MM.1S (cell line): ENCODE data around the gene STAG1.
"Not testable (repeated sequence)": the region's sequence is repeated elsewhere in the genome, so short reads cannot be mapped to it uniquely, and the experiment has no call there.

Experiments used
- EZH2 ChIP-seq: fragments of 300-600 bp; sonication (generic); optimal IDR thresholded peaks from 2 replicates; pipeline ENCODE3; 2017; ENCODE audit warnings: low read depth, mild to moderate bottlenecking, antibody characterized with exemption, low read length, mixed read lengths
- EZH2phosphoT487 ChIP-seq: fragments of 300-600 bp; sonication (generic); IDR thresholded peaks from 2 replicates; pipeline ENCODE4 v1.6.1; 2018; ENCODE audit warnings: antibody characterized with exemption, low read length
- TF ChIP-seq, protein P1 (sequence below): fragments of 300-600 bp; sonication (generic); IDR thresholded peaks from 2 replicates; pipeline ENCODE4 v1.5.1; 2016; ENCODE audit warnings: antibody characterized with exemption, low read length, mixed read lengths

DNA sequence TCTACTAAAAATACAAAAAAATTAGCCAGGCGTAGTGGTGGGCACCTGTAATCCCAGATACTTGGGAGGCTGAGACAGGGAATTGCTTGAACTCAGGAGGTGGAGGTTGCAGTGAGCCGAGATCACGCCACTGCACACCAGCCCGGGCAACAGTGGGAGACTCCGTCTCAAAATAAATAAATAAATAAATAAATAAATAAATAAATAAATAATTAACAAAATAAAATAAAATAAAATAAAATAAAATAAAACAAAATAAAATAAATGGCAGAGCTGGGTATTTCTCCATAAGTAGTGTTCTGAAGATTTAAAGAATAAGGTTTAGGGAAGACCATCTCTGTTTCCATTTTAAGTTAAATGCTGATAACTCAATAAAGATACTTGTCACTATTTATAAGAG lies 376.4 kb downstream of the STAG1 start:
- TF ChIP-seq, protein P1, sequence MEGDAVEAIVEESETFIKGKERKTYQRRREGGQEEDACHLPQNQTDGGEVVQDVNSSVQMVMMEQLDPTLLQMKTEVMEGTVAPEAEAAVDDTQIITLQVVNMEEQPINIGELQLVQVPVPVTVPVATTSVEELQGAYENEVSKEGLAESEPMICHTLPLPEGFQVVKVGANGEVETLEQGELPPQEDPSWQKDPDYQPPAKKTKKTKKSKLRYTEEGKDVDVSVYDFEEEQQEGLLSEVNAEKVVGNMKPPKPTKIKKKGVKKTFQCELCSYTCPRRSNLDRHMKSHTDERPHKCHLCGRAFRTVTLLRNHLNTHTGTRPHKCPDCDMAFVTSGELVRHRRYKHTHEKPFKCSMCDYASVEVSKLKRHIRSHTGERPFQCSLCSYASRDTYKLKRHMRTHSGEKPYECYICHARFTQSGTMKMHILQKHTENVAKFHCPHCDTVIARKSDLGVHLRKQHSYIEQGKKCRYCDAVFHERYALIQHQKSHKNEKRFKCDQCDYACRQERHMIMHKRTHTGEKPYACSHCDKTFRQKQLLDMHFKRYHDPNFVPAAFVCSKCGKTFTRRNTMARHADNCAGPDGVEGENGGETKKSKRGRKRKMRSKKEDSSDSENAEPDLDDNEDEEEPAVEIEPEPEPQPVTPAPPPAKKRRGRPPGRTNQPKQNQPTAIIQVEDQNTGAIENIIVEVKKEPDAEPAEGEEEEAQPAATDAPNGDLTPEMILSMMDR = not testable (repeated sequence)
- not testable (repeated sequence) for TF ChIP-seq EZH2, EZH2phosphoT487
